ENCODE measurements around the gene FAM53A.

DNA sequence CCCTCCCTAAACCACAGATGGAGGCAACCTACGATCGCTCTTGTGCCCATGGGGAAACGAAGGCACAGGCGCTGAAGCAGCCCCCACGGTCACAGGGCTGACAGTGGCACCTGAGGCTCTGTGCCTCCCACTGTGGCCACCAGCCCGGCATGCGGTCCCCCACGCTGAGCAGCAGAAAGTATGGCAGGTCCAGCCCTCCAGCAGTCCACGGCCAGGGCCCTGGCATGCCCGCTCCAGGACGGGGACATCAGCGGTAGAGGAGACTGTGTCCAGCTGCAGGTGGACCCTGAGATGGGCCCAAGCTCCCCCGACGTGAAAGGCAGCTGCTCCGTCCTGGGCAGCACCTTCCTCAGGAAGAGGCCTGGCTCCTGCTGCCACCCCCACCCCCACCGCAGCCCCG, 61.2 kb downstream of the FAM53A start:
- TF ChIP-seq, protein P1, sequence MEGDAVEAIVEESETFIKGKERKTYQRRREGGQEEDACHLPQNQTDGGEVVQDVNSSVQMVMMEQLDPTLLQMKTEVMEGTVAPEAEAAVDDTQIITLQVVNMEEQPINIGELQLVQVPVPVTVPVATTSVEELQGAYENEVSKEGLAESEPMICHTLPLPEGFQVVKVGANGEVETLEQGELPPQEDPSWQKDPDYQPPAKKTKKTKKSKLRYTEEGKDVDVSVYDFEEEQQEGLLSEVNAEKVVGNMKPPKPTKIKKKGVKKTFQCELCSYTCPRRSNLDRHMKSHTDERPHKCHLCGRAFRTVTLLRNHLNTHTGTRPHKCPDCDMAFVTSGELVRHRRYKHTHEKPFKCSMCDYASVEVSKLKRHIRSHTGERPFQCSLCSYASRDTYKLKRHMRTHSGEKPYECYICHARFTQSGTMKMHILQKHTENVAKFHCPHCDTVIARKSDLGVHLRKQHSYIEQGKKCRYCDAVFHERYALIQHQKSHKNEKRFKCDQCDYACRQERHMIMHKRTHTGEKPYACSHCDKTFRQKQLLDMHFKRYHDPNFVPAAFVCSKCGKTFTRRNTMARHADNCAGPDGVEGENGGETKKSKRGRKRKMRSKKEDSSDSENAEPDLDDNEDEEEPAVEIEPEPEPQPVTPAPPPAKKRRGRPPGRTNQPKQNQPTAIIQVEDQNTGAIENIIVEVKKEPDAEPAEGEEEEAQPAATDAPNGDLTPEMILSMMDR (IDR thresholded peaks at IDR 0.05), result no peak
- no peak for TF ChIP-seq POLR2A (IDR thresholded peaks at IDR 0.05)
